Activated CD4-positive, alpha-beta T cell treated with anti-CD3 and anti-CD28 coated beads, Interleukin-2, amount 50 U/mL, for 16 hours (primary cell): Measurements from ENCODE around the gene FGD5.

Experiments used
- DNase-seq: peaks from one replicate; pipeline ENCODE4 v3.0.0-alpha.2; 2020

FGD5 gene, protein sequence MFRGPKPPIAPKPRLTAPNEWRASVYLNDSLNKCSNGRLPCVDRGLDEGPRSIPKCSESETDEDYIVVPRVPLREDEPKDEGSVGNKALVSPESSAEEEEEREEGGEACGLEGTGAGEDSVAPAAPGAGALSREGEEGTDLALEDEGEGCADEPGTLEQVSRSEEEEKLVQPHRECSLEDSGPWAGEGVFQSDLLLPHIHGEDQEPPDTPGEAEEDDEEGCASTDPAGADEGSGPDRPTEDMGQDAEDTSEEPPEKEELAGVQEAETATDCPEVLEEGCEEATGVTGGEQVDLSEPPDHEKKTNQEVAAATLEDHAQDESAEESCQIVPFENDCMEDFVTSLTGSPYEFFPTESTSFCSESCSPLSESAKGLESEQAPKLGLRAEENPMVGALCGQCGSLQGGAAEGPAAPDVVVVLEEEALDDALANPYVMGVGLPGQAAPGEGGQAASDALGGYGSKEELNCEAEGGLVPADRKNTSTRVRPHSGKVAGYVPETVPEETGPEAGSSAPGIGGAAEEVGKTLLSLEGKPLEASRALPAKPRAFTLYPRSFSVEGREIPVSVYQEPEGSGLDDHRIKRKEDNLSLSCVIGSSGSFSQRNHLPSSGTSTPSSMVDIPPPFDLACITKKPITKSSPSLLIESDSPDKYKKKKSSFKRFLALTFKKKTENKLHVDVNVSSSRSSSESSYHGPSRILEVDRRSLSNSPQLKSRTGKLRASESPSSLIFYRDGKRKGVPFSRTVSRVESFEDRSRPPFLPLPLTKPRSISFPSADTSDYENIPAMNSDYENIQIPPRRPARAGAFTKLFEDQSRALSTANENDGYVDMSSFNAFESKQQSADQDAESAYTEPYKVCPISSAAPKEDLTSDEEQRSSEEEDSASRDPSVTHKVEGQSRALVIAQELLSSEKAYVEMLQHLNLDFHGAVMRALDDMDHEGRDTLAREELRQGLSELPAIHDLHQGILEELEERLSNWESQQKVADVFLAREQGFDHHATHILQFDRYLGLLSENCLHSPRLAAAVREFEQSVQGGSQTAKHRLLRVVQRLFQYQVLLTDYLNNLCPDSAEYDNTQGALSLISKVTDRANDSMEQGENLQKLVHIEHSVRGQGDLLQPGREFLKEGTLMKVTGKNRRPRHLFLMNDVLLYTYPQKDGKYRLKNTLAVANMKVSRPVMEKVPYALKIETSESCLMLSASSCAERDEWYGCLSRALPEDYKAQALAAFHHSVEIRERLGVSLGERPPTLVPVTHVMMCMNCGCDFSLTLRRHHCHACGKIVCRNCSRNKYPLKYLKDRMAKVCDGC (N-terminal part only)

GRCh38 chr3:14818804-14819500, at the start of gene FGD5:
Gene FGD5, plus strand, starts transcription at chr3:14818962. Its CDS starts 110 bp downstream, at chr3:14819072.
- no peak for DNase-seq

GRCh38 chr3:14769544-14770325, 49.0 kb upstream of the FGD5 start:
- DNase-seq: no peak

DNA sequence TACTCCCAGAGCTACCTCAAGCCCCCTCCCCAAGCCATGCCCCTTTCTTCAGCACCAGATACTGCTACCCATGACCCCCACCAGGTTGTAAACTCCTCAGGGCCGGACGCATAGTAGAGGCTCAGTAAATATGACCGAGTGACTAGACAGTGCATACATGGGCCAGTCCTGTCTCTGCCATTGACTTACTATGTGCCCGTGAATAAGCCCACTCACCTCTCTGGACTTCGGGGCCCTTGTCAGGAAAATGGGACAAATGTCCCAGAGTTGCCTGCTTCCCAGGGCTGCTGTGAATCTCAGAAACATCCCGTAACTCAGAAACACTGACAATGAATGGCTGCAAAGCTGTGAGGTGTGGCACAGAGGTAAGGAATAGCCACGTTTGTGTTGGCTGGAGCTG, 48.2 kb upstream of the FGD5 start:
- DNase-seq: no peak

DNA sequence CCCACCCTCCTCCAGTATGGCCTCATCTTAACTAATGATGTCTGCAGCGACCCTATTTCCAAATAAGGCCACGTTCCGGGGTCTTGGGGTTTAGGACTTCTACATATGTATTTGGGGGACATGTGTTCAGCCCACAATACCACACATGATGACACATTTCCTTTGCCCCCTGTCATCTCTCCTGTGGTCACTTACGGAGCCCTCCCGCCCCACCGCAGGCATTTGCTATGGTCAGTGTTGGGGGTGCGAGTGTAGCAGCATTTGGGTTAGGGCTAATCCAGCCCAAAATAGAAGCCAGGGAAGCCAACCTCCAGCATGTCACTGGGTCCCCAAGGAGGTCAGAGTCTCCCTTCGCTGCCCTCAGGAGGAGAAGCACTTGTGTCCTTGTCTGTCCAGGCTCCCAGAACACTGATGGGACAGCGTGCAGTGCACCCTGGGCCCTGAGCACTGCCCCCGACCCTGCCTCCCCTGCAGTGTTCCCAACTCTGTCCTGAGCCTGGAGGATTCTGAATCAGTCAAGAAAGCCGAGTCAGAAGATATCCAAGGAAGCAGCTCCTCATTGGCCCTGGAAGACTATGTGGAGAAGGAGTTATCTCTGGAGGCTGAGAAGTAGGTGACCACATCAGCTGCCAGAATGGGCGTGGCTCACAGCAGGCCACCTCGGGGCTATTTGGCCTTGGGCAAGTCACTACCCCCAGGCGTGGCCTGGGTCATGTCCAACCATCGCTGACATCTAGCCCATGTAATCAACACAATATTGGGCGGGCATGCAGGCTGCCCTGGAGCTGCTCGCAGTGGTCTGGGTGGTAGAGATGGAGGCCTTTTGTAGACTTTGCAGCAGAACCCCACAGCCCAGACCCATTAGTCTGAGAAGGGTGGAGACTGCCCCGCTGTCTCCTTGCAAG, 46.9 kb upstream of the FGD5 start:
- no peak for DNase-seq

DNA sequence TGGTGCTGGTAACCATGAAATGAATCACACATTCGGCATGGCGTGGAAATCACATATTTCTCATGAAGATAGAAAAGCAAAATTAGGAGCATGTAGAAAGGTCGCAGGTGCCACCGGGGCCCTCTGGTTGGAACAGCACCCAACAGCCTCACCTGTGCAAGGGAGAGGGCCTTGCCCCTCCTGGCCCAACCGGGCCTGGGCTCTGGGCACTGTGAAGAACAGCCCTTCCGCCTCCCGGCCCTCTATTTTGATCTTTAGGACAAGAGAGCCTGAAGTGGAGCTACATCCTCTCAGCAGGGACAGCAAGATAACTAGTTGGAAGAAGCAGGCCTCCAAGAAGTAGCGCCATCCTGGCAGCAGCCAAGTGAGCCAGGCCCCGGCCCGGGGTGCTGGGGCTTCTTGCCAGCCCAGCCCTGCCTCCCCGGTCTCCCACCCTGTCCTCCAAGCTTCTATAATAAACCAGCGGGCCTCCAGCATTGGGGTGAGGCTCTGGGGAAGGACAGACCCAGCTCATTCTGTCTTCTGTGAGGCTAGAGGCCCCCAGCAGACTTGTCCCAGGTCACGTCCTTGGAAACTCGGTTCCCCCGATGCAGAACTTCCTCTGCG, 46.1 kb upstream of the FGD5 start:
- no peak for DNase-seq

DNA sequence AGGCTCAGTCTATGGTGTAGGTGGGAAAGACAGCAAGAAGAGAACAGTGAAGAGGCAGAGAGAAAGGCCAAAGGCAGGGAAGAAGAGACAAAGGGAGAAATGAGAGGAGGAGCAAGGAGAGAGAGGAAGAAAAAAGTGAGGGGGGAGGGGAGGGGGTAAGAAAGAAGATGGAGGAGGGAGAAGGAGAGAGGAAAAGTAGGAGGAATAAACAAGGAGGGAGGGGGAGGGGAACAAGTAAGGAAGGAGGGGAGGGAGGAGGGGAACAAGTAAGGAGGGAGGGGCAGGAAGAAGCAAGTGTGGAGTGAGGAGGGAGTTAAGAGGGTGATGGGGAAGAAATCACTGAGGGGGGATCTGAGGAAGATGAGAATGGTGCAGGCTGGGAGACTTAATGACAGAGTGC, 45.5 kb upstream of the FGD5 start:
- DNase-seq: no peak

GRCh38 chr3:14773691-14774128, 45.1 kb upstream of the FGD5 start:
- no peak for DNase-seq

GRCh38 chr3:14774431-14774830, 44.3 kb upstream of the FGD5 start:
- DNase-seq: no peak

DNA sequence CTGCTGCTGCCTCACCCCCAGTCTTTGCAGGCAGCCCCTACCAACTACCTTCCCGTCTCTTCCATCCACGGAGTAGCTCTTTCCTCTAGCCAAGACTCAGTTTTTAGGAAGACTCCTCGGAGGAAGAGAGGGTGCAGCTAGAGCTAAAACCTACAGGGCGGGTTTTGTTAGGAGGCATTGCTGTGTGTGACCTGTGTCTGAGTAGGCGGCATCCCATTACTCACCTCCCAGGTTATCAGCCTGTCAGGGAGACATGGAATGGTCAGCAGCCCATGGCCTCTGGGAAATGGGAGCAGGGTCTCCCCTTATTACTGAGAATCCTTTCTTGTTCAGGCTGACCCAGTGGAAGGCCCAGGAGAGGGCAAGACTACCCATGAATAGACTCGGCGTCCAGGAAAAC, 43.8 kb upstream of the FGD5 start:
- no peak for DNase-seq

- no peak for DNase-seq
Observed at GRCh38 chr3:14775563-14775962, 43.2 kb upstream of the FGD5 start.

GRCh38 chr3:14779069-14779685, 39.6 kb upstream of the FGD5 start:
- no peak for DNase-seq

DNA sequence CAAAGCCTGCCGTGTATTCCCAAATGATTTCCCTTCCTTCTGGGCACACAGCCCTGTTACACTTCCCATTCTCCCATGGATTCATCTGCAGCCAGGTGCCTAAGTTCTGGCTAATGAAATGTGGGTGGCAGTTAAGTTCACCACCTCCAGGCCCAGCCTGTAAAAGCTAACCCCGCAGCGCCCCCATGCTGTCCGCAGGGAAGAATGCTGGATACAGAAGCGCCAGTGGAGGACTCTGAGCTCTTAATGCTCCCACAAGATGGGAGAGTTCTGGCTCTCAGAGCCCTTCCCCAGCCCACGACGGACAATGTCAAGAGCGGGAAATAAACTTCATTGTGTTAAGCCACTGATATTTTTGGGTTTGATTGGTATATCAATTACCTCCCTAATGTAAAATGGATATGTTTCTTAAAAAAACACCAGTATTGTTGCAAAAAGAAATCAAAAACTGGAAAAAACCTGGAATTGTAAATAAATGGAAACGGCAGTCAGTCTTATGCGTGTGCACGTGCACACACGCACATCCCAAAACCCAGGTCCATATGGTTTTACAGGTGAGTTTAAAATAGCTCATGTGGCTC, 37.7 kb upstream of the FGD5 start:
- DNase-seq: peak; percentile 38

GRCh38 chr3:14783480-14784086, 35.2 kb upstream of the FGD5 start:
- DNase-seq: no peak

- no peak for DNase-seq
Observed at GRCh38 chr3:14784087-14784681, 34.6 kb upstream of the FGD5 start.

DNA sequence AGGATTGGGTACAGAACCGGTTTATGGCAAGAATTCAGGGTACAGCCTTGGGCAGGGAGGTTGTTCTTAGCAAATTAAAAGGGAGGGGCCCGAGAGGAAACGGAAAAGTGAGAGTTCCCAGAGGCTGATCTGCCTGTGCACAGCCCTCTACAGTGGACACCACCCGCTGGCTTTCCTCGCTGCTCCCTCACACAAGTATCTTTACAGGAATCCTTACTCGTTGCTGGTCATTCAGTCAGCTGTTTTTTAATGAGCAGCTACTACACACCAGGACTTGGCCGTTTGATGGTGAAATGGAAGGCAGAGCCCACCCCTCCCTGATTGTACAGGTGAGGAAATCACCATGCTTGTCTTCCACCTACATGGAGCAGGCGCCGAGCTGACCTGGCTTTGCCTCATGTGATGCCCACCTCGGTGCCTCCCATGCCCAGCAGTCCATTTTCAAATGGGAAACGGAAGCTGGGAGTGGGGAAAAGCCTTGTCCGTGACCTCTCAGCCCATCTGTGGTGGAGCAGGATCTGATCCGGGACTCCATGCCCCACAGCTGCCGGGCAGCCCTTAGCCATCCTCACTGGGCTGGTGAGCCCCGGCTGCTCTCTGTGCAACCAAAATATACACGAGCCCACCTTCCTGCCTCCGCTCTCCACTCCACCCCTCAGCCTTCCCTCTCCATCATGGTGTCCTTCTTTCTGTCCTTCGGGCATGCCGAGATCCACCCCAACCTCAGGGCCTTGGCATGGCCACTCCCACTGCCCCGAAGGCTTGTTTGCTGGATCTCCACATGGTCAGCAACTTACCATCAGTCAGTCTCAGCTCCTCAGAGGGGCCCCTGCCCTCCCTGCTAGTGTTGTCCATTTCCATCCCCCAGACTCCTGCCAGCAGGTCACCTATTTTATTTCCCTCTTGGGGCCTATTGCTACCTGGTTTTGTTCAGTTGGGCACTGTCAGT, 33.3 kb upstream of the FGD5 start:
- no peak for DNase-seq

DNA sequence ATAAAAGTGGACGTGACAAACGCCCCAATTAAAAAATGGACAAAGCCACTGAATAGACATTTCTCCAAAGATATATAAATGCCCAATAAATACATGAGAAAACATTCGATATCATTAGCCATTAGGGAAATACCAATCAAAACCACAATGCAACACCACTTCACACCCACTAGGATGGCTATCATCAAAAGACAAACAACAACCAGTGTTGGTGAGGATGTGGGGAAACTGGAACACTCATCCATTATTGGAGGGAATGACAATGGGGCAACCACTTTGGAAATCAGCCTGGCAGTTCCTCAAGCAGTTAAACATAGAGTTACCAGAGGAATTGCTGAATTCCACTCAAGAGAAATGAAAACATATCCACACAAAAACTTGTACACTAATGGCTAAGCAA, 32.4 kb upstream of the FGD5 start:
- DNase-seq: no peak

DNA sequence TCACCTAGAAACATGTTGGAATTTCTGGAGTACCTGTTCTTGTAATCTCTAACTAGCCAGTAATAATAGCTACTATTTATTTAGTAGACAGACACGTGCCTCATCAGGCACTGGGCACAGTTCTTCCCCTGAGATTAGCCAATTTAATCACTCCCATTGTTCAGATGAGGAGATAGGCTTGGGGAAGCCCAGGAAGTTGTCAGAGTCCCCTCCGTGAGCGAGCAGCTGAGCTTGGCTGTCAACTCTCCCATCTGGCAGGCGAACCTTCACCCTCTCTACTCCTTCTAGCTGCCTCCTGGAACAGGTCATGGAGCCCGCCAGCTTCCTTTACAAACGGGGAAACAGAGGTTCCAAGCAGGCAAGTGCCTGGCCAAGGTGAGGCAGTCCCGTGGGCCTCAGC, 31.1 kb upstream of the FGD5 start:
- DNase-seq: no peak
